Activated CD8-positive, alpha-beta memory T cell treated with anti-CD3 and anti-CD28 coated beads, Interleukin-2, amount 50 U/mL, for 24 hours (primary cell): ENCODE data around the gene SH3PXD2A.

Source experiments
- DNase-seq: peaks from one replicate; pipeline ENCODE4 v3.0.0-alpha.2; 2020; ENCODE audit errors: extremely low read depth

The SH3PXD2A gene

DNA sequence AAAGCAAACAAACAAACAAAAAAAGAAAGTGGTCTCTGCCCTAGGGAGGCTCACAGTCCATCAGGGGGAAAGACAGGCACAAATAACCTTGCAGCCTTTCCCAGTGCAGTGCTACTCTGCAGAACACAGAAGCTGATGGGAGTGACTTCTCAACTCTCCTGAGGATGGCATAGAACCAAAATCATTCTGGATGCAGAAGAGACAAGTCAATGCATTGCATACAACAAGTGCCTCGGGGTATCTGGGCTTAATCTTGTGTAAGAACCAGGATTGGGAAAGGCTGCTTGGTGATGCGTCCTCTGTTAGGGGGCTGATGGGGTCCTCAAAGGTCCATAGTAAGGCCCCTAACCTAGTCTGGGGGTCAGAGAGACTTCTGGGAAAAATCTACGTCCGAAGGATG is 293.0 kb downstream of the SH3PXD2A start:
- DNase-seq = no peak

DNA sequence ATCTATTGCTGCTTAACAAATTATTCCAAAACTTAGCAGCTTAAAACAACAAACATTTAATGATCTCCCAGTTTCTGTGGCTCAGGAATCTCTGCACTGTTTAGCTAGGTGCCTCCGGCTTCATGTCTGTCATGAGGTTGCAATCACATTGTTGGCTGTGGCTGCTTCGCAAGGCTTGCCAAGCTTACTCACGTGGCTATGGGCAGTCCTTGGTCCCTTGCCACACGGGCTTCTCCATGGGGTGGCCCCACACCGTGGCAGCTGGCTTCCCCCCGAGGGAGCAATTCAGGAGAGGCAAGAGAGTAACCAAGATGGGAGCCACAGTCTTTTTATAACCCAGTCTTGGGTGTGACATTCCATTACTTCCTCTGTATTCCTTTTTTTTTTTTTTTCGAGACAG is 294.5 kb downstream of the SH3PXD2A start:
- no peak for DNase-seq

DNA sequence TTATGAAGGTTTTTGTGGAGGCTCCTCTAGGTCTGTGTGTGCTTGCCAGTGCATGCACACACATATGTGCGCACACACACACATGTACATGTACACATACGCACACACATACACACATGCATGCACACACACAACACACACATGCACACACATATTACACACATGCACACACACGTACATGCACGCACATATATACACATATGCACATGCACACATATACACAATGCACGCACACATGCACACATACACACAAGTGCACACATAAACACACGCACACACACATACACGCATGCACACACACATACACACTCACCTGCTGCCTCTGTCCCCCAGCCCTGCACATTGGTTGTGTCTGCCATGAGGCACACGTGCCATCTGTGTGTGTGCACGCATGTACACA is 295.6 kb downstream of the SH3PXD2A start:
- DNase-seq = no peak

DNA sequence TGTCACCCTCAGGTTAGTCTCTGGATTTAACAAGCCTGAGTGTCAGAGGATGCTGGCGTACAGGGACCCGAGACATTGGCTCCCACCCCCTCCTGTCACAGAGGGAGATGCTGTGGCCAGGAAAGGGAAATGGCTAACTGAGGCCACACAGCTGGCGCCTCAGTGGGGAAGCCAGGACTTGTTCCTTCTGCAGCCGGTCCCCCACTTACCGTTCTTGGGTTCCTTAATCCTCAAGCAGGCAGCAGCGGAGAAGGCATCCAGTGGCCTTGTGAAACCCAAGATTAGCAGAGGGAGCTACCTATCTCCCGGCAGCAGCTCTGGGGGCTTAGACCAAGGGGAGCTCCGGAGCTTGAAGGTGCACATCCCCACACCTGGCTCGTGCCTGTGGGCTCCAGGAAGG is 296.5 kb downstream of the SH3PXD2A start:
- DNase-seq = no peak

DNA sequence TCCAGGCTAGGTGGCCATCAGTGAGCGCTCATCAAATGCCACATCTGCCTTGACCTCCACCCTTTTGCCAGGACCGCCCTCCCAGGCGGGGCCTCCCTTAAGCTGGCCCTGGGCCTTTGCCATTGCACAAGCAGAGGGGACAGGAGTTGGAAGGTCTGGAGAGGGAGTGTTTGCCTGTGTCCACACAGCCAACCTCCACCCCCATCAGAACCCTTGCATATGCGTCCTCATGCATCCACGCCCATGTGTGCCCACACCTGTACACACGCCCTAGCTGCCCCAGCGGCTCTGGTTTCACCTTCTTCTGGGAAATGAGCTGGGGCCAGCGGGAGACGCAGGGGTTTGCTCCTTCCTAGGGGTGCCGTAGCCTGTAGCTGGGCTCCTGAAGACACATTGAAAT is 297.9 kb downstream of the SH3PXD2A start:
- no peak for DNase-seq

DNA sequence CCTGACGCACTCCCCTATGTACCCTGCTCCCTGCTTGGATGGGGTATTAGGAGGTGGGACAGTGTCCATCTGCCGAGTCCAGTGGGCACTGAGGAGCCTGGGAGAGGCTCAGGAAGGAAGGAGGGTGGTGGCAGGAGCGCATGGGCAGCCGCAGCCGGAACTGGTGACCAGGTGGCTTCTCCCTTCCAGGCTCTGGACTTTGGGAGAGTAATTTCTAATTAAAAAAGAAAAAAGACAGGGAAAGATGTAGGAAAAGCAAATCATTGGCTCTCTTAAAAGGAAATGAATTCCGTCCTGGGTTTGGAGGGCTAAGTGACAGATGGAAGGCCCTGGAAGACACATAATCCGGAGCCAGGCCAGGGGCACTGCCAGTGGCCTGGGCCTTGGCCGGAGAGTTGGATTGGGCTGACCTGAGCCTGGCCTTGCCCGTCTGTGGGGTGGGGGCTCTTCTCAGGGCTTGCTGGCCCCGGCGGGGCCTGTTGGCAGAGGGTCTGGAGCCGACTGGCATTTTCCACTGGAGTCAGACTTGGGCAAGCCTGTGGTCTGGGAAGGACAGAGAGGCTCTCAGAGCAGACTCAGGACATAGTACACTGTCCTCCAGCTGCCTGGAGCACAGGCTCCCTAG is 298.9 kb downstream of the SH3PXD2A start:
- no peak for DNase-seq

DNA sequence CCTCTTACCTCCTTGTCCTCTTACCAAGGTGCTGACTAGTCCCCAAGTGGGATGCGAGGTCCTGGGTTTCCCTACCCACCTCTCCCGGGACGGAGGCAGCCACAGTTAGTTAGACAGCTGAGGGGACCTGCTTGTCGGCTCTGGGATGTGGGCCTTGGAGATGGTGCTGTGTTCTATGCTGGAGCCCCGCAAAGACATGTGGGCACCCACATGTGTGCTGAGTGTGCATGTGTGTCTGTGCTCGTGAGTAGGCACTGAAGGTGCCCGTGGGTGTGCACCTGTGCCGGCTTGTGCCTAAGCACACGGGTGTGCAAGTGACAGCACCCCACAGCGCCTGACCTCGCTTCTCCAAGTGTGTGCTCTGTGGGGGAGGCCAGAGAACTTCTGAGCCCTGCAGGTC is 299.7 kb downstream of the SH3PXD2A start:
- DNase-seq = no peak

DNA sequence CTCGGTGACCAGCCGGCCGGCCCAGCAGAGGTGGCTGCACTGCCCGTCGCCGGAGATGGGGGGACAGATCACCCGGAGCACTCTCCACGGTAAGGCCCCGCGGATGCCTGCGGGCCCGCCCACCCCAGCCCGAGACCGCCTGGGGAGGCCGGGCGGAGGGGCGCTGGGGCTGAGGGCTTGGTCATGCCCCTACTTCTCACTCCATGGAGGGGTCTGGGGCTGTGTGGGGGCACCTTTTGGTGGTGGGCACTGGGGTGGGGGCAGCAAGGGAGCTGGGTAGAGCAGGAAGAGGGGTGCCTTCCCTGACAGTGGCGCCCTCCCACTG is 300.1 kb downstream of the SH3PXD2A start:
- DNase-seq = no peak

DNA sequence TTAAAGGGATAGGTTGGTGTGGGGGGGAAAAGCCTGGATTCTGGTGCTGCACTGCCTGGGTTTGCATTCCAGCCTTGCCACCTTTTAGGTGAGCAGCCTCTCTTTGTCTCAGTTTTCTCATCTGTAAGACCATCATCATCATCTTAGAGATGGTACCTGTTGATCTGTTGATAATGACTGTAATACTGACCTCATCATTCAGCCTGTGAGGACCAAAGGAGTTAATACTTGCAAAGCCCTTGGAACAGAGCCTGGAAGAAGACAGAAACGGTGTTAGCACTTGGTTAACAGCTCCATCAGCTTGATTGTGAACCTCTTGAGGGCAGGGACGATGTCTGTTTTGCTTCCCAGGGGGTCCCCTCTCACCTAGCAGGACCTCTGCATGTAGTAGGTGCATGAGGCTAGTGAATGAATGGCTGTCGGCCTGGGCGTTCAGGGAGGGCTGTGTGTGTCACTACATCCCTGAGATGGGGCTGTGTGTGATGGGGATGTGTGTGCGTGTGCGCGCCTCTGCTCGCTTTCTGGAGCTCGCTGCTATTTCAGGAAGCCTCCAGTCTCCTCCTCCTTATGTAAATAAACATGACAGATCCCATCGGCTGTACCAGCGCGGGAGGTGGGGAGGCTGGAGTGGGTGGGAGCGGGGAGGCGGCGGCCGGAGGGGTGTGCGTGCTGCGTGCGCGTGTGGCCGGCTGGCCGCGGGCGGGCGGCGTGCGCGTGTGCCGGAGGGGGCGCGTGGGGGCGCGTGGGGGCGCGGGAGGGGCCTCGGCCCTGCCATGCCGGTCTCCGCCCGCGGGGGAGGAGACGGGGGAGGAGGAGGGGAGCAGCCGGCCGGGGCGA is 300.7 kb downstream of the SH3PXD2A start:
- no peak for DNase-seq

DNA sequence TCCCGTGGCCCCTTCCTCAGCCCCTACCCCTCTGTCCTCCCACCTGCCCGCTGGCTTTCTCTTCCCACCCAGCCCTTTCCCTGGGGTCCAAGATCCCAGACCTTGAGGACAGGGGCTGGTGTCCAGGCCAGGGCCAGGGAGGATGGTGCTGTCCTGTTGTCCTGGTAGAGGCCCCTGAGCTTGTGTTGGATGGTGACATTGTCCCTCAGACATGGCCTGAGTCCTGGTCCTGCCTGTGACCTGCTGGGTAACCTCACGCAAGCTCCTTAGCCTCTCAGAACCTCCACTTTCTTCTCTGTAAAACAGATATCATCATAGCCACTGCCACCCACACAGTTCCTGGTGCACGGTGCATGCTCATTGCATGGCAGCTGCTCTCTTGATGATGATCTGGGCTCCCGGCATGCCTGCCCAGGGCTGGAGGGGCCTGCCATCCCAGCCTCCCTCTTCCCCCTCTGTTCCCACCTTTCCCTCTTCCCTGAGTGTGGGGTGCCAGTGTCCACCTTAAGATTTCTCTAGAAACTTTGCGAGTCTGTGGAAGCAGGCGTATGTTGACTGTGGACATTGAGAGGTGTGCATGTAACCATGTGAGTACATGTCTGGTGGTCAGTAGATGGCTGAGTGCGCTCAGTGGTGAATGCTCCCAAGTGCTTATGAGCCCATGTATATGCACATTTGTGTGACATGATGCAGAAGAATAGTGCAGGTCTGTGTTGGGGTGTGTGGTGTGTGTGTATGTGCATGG is 301.5 kb downstream of the SH3PXD2A start:
- peak; percentile 23 for DNase-seq

DNA sequence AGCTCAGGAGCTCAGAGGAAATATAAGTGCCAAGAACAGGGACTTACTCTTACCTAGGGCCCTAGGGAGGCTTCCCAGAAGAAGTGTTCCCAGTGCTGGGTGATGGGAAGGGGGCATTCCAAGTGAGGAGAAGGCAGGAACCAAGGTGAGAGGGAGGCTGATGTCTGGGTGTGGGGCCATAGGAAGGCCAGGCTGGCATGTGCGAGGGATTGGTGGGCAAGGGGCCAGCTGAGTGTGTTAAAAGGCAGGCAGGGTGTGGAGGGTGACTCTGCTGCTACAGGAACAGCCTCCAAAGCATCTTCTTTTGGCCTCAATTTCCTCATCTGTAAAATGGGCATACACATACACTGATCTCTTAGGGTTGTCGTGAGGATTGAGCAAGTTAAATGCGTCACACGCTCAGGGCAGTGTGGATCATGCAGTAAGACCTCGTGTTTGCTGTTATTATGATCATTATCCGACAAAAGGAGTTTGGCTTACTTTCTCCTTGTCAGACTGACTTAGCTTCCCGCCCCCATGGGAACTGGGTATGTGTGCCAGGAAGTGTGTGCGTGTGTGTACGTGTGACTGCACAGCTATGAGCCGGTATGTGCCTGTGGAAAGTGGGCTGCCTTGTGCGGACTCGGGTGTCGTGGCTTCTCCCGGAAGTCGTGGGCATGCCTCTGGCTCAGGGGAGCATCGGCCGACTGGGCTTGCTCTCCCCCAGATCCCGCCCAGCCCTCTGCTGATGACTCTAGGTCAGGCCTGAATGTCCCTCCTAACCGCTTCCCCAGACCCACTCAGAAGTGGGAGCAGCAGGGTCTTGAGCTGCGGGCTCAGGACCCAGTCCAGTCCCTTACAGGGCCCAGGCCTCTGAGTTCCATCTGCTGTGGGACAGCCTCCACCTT is 302.3 kb downstream of the SH3PXD2A start:
- DNase-seq = no peak

DNA sequence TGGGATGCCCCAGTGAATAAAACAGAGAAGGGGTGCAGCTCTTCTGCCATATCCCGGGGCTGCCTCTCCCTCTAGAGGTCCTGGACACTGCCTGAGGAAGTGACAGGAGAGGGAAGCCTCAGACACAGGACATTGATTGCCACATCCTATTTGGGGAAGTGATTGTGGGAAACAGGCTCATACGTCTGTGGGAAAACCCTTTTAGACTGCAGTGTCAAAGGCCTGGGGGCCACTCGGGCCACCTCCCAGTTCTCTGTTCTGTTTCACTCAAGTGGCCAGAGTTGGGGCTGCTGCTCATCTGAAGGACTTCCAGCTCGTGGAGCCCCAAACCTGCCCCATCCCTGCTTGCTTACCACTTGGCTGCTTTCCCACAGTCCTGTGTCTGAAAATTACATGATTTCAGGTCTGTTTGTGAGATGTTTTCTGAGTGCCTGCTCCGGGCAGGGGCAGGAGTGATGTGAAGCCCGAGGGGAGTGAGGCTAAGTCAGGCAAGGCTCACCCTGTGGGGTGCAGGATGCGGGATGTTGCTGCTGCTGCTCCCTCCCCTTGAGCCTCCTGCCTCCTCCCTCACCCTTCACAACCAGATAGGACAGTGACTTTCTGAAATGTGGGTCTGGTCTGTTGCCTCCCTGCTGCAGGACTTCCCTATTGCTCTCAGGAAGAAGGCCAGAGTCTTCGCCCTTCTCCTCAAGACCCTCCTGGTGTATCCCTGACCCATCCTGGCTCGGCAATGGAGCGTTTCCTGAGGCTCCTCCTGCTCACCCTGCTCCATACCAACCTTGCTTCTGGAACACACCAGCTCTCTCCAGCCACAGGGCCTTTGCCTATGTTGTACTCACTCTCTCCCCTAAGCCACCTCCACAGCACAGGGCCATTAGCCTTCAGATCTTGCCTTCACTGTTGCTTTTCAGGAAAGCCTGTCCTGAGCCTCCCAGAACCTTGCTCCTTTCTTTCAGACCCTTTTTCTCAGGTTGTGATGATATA is 303.5 kb downstream of the SH3PXD2A start:
- DNase-seq = no peak

DNA sequence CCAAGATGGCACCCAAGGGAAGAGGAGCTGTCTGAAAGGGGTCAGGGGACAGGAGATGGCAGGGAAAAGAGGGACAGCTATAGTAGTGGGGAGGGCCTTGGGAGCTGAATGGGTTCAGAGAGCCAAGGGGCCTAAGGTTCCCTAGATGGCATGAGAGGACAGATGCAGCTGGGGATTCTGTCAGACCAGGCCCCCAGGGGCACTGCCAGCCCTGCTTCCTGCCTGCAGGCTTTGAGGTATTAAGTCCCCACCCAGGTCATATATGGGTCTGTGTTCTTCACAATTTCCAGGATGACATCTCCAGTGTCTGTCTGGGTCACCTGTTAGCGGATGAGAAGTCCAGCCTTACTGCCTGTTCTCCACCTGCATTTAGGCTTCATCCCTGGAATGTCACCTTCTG is 305.1 kb downstream of the SH3PXD2A start:
- DNase-seq = no peak

DNA sequence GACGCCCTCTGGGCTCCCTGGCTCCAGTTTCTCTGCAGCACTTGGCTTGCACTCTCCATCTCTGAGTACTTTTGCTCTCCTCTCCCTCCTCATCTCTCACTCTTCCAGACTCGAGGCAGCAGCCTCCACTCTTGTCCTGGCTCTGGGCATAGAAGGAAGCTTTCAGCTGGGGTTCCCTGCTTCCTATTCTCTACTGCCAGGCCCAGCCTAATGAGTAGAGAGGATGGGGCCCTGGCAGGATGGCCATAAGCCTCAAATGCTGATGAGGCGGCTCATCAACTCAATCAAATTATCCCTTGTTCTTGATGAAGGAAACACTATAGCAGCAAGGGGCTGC is 306.1 kb downstream of the SH3PXD2A start:
- no peak for DNase-seq

DNA sequence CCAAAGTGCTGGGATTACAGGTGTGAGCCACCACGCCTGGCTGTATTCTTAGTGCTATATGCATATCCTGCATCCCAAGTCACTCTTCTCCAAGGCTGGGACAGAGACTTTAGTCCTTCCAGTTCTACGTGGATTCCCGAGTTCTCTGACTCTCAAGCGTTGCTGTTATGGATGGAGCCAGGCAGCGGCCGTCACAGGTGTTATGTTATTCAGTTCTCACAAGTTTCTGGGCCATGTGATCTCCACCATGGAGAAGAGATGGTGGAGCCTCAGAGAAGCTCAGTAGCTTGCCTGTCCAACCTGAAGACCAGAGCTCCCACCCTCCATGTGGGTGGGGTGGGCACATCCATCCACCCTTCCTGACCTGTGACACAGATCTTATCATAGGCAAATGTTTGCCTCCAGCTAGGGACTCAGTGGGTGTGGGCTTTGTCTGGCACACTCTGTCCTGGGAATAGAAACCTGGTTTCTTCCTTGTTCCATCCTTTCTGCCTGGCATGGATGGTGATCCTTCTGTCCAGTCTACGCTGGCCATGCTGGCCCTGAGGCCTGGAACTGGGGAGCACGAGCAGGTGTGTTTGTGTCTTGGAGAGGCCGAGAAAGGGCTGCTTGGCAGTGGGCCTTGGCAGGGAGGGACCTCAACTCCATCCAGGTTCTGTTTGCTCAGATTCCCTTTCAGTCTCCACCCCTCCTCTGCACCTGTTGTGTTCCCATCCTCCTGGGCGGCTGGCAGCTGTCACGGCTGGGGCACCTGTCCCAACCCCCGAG is 306.6 kb downstream of the SH3PXD2A start:
- no peak for DNase-seq

DNA sequence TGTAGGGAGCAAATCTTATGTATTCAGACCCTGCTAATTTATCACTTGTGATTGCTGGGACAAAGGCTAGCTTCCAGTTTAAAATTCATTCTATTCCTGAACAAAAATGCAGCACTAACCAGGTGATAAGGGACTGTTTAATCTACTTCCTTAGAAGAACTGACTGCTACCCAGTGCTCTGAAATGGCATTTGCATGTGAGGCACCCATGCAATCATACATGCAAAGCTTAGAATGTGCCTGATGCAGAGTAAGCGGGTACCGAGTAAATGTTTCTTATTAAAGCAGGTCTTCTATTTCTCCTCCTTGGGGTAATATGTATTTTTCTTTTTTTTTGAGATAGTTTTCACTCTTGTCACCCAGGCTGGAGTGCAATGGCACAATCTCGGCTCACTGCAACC is 307.4 kb downstream of the SH3PXD2A start:
- no peak for DNase-seq

DNA sequence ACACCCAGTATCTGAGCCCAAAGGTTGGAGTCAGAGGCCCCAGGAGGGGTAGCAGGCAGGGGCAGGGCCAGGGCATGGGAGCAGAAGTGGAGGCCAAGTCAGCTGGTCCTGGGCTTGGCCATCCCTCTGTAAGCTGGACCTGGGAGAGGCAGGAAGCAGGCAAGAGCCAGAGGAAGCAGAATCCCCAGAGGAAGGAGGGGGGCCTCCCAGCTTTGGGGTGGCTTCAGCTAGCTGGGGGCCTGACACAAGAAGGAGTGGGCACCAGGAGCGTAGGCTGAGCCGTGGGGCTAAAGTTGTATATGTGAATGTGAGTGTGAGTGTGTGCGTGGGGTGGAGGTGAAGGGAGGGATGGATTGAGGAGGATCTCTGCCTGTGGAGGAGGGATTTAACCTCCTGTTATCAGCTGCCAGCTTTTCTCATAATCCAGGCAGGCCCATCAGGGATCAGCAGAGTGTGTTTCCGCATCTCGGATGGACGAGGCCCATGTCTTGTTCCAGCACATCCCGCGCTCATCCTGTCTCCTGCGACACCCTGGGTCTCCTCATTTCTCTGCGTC is 307.9 kb downstream of the SH3PXD2A start:
- DNase-seq = no peak

DNA sequence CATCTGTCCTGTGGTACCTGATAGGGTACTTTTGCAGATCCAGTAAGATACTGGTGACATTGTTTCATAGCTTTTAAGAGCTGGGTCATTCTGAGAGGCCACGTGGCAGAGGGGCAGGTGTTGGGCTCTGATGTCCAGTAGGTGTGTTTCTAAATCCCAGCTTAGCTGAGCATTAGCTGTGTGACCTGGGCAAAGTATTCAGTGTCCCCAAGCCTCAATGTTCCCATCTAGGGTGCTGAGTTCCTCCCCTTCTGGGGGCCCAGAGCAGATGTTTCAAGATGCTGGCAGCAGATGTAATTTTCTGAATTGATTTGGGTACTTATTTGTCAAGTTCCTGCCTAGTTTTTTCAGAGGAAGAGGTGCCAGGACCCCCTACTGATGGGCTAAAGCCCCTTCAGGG is 309.0 kb downstream of the SH3PXD2A start:
- DNase-seq = no peak

DNA sequence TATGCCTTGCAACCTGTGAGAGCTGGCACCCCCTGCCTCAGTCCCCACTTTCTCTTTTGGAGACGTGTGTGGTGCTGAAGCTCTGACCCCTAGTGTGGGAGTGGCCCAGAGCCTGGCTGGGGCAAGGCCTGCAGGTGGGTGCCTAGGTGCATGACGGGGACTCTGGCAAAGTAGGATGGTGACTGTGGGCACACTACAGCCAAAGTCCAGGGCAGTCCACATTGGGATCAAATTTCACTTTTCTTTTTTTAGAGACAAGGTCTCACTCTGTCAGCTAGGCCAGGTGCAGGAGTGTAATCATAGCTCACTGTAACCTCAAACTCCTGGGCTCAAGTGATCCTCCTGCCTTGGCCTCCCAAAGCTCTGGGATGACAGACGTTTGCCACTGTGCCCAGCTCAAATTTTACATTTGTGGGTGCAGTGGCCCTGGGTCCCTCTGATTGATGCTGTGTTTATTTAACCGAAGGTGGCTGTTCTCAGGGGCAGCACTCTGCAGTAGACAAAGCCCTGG is 309.6 kb downstream of the SH3PXD2A start:
- DNase-seq = no peak

DNA sequence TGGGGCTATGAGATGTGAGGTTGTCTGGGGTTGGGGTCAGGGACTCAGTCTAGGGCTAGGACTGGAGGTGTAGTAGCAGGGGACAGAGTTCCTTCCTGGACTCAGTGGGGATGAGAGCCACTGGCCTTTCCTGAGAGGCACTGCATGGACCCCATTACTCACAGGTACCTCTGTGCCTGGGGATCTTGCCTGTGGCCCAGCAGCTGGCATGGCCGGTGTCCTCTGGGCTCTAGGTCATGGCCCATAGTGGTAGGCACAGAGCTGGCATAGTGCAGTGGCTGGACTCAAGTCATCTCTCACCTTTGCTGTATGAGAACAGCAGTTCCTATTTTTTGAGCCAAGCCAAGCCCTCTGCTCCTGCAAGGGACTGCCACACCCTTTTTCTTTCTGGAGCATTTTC is 310.0 kb downstream of the SH3PXD2A start:
- no peak for DNase-seq
